Epithelial cell of esophagus (primary cell): ENCODE data around the gene MAP4K3.

Source experiments
- DNase-seq: peaks from one replicate; pipeline ENCODE4 v3.0.0; 2010; ENCODE audit warnings: low read depth
- H3K4me3 ChIP-seq: 2 replicates; pipeline ENCODE4 v1.5.1; 2011; ENCODE audit warnings: mild to moderate bottlenecking, low read length, control low read depth
- TF ChIP-seq, protein P1 (sequence below): IDR thresholded peaks from 2 replicates; pipeline ENCODE4 v1.5.1; 2011; ENCODE audit warnings: low read depth, mild to moderate bottlenecking, low read length, control low read depth, inconsistent platforms; ENCODE audit not compliant: insufficient read depth; ENCODE audit errors: missing control alignments

Gene MAP4K3

DNA sequence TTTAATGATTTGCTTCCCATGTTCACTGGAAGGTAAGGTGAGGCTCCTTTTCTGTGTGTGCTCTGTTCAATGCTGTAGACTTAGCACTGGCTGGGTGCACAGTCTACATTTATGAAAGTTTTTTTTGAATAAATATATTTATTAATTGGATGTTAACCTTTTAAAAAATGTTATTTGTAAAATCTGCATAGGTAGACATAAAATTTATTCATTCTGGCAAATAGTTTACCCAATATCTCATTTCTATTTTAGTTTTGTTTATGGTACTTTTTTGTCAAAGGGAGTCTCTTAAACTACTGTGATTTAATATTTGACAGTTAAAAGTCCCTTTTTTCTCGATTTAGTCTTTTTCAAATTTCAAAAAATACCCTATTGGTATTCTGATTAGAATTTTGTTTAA lies 213.2 kb downstream of the MAP4K3 start:
- H3K4me3 ChIP-seq, result no peak overlapping the region
- TF ChIP-seq, protein P1, sequence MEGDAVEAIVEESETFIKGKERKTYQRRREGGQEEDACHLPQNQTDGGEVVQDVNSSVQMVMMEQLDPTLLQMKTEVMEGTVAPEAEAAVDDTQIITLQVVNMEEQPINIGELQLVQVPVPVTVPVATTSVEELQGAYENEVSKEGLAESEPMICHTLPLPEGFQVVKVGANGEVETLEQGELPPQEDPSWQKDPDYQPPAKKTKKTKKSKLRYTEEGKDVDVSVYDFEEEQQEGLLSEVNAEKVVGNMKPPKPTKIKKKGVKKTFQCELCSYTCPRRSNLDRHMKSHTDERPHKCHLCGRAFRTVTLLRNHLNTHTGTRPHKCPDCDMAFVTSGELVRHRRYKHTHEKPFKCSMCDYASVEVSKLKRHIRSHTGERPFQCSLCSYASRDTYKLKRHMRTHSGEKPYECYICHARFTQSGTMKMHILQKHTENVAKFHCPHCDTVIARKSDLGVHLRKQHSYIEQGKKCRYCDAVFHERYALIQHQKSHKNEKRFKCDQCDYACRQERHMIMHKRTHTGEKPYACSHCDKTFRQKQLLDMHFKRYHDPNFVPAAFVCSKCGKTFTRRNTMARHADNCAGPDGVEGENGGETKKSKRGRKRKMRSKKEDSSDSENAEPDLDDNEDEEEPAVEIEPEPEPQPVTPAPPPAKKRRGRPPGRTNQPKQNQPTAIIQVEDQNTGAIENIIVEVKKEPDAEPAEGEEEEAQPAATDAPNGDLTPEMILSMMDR, result no peak
- no peak for DNase-seq

DNA sequence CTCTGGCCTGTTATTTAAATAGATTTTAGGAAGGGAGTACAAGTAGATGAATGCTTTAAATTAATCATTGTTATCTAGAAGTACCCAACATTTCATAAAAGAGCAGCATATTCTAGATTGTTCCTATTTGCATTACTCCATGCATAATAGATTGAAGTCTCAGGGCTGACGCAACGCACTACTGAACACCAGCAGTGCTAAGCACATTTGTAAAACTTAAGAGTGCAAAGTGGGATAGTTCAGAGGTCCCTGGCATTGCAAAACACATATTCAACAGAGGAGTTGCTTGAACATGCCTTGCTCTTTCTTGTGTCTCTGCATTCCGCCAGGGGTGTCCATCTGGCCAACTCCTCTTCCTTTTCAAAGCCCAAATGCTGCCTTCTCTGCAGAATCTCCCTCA lies 215.6 kb downstream of the MAP4K3 start:
- TF ChIP-seq, protein P1, result no peak
- H3K4me3 ChIP-seq, result no peak overlapping the region
- DNase-seq, result no peak

DNA sequence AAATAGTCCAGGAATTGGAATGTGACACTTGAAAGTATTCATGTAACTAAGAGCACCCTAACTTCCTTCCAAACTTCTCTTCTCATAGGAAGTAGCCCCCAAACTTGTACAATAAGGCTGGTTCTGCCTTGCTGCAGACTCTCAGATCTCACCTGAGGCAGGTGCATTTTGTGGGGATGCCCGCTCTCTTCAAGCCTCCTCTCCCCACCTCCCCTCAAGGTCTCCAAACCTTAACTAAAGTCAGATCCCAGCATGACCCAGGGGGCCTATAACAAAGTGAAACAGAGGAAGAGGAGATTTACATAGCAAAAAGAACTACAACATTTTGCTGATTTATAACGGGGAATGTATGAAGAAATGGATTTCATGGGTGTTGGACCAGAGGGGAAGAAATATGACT lies 216.9 kb downstream of the MAP4K3 start:
- DNase-seq, result no peak
- TF ChIP-seq, protein P1, result no peak

DNA sequence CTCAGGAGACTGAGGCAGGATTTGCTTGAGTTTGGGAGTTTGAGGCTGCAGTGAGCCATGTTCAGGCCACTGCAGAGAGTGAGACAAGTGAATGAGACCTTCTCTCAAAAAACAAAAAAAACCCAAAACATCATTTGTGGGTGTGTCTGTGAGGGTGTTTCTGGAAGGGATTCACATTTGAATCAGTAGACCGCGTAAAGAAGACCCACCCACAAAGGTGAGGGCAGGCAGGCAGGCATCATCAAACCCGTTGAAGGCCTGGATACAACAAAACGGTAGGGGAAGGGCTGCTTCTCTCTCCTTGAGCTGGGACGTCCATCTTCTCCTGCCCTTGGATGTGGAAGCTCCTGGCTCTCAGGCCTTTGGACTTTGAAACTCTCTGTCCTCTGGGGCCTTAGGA lies 218.7 kb downstream of the MAP4K3 start:
- no peak for DNase-seq
- H3K4me3 ChIP-seq, result no peak overlapping the region
- TF ChIP-seq, protein P1, result no peak

More for the DNA sequence above, 216.9 kb downstream of the MAP4K3 start:
- no peak overlapping the region for H3K4me3 ChIP-seq

DNA sequence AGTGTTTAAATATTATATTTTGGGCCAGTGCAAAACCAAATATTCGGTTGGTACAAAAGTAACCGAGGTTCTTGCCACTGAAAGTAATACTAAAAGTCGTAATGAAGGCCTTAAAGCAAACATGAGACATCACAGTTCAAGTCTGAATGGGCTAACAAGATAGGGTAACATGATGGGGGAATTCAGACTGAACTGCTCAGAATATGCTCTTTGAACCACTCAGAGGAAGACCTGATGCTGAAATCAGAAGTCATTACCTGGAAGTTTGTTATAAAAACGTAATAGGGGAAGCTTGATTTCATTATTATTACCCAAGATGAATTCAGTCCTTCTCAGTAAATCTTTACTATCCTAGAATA lies 219.9 kb downstream of the MAP4K3 start:
- no peak overlapping the region for H3K4me3 ChIP-seq
- no peak for DNase-seq
- TF ChIP-seq, protein P1, result no peak

DNA sequence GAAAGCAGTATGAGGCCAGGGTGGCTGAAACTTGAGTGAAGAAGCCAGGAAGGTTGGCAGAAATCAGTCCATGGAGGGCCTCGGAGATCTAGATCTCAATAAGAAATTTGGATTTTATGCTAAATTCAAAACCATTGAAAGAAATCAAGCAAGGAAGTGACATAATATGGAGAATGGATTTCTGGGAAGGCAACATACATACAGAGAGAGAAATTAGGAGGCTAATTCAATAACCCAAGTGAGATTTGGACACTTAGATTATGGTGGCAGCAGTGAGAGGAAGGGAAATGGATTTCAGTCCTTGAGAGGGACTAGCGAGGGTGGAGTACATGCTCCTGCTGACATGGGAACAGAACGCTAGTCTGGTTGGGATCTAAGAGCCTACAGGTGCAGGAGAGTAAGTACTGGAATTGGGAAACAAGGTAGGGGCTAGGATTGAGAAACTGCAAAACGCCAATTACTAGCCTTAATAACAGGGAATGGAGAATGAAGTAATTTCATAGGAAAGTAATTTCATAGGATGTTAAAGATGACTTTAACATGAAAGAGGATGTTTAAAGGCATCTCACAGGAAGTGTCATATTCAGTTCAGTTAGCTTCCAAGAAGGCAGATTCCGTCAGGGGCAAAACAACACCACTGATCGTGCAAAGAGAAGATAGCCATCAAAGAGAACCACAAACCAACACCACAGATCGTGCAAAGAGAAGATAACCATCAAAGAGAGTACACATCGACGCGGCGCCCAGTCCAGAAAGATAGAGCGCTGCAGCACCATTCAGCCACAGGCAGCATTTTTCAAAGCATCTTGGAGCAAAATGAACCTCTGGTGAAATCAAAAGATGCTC lies 220.5 kb downstream of the MAP4K3 start:
- H3K4me3 ChIP-seq, result no peak overlapping the region
- no peak for DNase-seq
- TF ChIP-seq, protein P1, result no peak

DNA sequence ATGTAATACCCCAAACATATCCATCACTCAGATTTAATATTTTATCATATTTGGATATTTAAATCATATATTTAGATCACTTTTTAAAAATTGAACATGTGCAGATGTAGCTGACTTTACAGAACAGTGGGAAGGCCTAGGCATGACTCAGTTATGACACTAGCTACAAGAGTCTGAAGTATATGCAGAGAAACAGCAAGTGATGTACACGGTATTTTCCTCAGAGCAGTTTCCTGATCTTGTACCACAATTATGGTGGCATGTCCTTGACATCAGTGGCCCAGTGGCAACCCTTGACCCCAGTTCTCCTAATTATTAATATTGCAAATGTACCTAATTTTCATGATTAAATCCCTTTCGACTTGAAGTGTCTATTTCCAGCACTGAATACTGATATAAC lies 221.5 kb downstream of the MAP4K3 start:
- TF ChIP-seq, protein P1, result no peak
- no peak for DNase-seq
- H3K4me3 ChIP-seq, result no peak overlapping the region
